ENCODE measurements around the gene PPP1R3D. TPM values are rescaled to one million over a fixed set of nuclear protein-coding genes. Genes with fewer than 3 reads are reported as not detected.

Gene PPP1R3D
- total RNA-seq, 4 donors from 2014 or later: 8.4 to 14.7 (median 10.8) TPM

DNA sequence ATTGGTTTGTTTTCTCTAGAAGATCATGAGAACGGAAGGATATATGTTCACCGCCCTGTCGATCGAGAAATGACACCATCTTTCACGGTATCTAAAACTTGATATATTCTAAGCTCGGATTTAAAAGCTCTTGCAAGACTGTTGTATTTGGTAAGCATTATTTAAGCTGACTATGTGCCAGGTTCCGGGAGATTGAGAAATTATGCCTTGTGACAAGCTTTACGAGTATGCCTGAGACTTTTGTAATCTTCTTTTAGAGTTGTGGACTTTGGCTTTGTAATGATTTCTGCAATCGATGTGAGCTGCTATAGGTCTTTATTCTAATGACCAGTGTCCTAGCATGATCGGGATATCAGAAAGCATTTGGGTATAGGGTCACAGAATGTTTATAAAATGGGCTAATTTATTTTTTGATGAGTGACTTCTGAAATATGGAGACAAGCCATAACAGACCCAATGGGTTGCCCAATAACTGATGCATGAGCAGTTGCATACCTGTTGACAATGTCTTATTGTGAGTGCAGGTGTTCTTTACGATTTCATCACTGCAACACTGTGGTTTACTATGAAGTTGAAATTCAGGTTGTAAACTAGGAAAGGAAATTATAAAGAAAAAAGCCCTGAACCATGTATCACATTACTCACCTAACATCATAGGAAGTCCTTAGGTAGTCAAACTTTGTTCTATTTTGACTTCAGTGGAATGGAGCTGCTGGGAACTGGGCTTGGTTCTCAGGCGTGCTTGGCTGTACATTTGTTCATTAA lies 32.1 kb upstream of the PPP1R3D start:
- DNase-seq: no peak
- Histone ChIP-seq H3K4me1 (peaks cover 0 to 35% (median 7%) of the 10 kb centered on the region in 3 donors), H3K36me3 (no peaks in the 10 kb centered on the region), H3K27ac (peak overlapping the region; percentile 45 to 86 (median 64)), H3K4me3 (no peak overlapping the region), H3K27me3 (no peaks in the 10 kb centered on the region), H3K9me3 (no peaks in the 10 kb centered on the region)
- 40 to 48% methylated on average over 12 of the region's 12 CpGs for WGBS, 2 donors
- intact Hi-C loops (cut with DNase I): no loop called here
- TF ChIP-seq POLR2A (IDR thresholded peaks at IDR 0.05): no peak
- TF ChIP-seq, protein P1, sequence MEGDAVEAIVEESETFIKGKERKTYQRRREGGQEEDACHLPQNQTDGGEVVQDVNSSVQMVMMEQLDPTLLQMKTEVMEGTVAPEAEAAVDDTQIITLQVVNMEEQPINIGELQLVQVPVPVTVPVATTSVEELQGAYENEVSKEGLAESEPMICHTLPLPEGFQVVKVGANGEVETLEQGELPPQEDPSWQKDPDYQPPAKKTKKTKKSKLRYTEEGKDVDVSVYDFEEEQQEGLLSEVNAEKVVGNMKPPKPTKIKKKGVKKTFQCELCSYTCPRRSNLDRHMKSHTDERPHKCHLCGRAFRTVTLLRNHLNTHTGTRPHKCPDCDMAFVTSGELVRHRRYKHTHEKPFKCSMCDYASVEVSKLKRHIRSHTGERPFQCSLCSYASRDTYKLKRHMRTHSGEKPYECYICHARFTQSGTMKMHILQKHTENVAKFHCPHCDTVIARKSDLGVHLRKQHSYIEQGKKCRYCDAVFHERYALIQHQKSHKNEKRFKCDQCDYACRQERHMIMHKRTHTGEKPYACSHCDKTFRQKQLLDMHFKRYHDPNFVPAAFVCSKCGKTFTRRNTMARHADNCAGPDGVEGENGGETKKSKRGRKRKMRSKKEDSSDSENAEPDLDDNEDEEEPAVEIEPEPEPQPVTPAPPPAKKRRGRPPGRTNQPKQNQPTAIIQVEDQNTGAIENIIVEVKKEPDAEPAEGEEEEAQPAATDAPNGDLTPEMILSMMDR (IDR thresholded peaks at IDR 0.05): no peak

DNA sequence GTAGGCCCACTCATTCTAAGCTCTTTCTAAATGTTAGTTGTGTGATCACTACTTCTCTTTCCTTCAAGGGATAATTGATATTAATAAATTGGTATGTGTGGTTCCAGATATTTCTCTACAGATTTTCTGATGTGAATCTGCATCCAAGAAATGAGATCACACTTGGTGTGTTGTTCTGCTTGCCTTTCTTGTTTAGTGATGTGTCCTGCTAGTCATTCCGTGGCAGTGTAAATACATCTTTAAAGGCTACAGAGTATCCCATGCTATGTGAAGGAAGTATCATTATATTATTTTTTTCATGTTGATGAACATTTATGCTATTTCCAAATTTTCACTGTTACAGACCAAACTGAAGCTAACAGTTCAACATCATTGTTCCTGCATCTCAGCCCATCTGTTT lies 31.3 kb upstream of the PPP1R3D start:
- H3K27ac ChIP-seq: peak overlapping the region; percentile 45 to 86 (median 64)
- no peak for DNase-seq
- H3K36me3 ChIP-seq: no peaks in the 10 kb centered on the region
- H3K27me3 ChIP-seq: no peaks in the 10 kb centered on the region
- intact Hi-C loops (cut with DNase I): no loop called here
- WGBS, 2 donors: 50 to 81% methylated on average over 1 of the region's 1 CpG
- no peak overlapping the region for H3K4me3 ChIP-seq
- H3K4me1 ChIP-seq: peaks cover 0 to 35% (median 7%) of the 10 kb centered on the region in 3 donors
- H3K9me3 ChIP-seq: no peaks in the 10 kb centered on the region
- no peak for TF ChIP-seq POLR2A (IDR thresholded peaks at IDR 0.05)
- TF ChIP-seq, protein P1 (IDR thresholded peaks at IDR 0.05): no peak

DNA sequence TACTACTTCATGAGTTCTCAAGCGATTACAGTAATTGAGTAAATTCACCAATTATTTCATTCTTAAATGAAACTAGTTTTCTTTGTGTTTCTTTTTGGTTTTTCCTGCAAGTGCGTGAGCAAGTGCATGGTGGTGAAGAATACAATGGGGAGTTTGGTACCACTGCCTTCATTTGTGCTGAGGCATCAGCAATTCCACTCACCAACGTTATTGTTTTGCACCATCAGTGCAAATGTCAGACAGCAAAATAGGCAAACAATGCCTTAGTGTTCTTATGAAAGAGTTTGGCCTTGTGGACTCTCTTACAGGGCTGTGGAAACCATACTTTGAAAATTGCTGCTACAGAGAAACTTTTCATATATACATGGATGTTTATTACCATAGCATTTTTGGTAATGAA lies 26.3 kb upstream of the PPP1R3D start:
- intact Hi-C loops (cut with DNase I): no loop called here
- H3K27me3 ChIP-seq: no peaks in the 10 kb centered on the region
- no peaks in the 10 kb centered on the region for H3K36me3 ChIP-seq
- peaks cover 0 to 36% (median 0%) of the 10 kb centered on the region in 3 donors for H3K4me1 ChIP-seq
- DNase-seq: no peak
- H3K27ac ChIP-seq: no peak overlapping the region
- TF ChIP-seq POLR2A (IDR thresholded peaks at IDR 0.05): no peak
- TF ChIP-seq, protein P1 (IDR thresholded peaks at IDR 0.05): no peak
- 71 to 77% methylated on average over 2 to 3 of the region's 3 CpGs for WGBS, 2 donors
- no peak overlapping the region for H3K4me3 ChIP-seq
- no peaks in the 10 kb centered on the region for H3K9me3 ChIP-seq

DNA sequence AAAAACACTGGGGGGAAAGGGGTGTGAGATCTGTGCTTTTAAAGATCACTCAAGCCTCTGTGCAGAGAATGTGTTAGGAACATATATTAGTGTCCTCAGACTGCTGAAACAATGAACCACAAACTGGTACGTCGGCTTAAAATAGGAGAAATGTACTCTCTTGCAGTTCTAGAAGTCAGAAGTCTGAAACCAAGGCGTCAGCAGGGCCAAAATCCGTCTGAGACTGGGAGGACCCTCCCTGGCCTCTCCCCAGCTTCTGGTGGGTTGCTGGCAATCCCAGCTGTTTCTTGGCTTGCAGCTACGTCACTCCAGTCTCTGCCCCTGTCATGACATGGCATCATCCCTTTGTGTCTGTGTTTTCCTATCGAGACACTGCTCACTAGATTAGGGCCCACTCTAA lies 22.1 kb upstream of the PPP1R3D start:
- no peak for TF ChIP-seq POLR2A (IDR thresholded peaks at IDR 0.05)
- TF ChIP-seq, protein P1 (IDR thresholded peaks at IDR 0.05): no peak
- 72 to 76% methylated on average over 6 of the region's 6 CpGs for WGBS, 2 donors
- H3K4me3 ChIP-seq: no peak overlapping the region
- intact Hi-C loops (cut with DNase I): no loop called here
- H3K9me3 ChIP-seq: no peaks in the 10 kb centered on the region
- H3K4me1 ChIP-seq: peaks cover 0 to 31% (median 3%) of the 10 kb centered on the region in 3 donors
- H3K27me3 ChIP-seq: no peaks in the 10 kb centered on the region
- H3K36me3 ChIP-seq: peaks cover 0 to 13% (median 0%) of the 10 kb centered on the region in 3 donors
- H3K27ac ChIP-seq: peak overlapping the region; percentile 68 to 85 (median 74)
- DNase-seq: no peak

DNA sequence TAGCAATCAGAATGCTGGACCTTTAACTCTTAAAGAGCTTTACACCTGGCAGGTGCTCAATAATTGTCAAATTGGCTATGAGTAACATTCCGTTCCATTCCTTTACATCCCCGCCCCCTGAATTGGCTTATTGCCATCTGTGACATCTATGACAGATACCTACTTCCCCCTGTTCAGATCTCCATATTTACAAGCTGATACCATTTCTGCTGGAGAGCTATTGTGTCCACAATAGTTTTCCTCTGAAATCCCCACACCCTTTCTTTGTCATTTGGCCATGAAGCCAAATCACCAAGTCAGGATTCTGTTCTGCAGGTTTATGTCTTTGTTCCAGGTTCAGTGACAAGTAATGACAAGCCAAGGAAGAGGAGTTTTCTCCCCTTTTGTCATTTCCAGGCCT lies 21.3 kb upstream of the PPP1R3D start:
- no peak for DNase-seq
- peaks cover 0 to 13% (median 0%) of the 10 kb centered on the region in 3 donors for H3K36me3 ChIP-seq
- no peaks in the 10 kb centered on the region for H3K27me3 ChIP-seq
- H3K4me3 ChIP-seq: no peak overlapping the region
- H3K27ac ChIP-seq: peak overlapping the region; percentile 53 to 85 (median 74)
- intact Hi-C loops (cut with DNase I): no loop called here
- WGBS, 2 donors: 24 to 36% methylated on average over 2 of the region's 2 CpGs
- no peaks in the 10 kb centered on the region for H3K9me3 ChIP-seq
- peaks cover 0 to 31% (median 3%) of the 10 kb centered on the region in 3 donors for H3K4me1 ChIP-seq
- no peak for TF ChIP-seq POLR2A (IDR thresholded peaks at IDR 0.05)
- TF ChIP-seq, protein P1 (IDR thresholded peaks at IDR 0.05): no peak

Measured in esophagus squamous epithelium (tissue), 5 donors.